HG03066 (cell line): ENCODE measurements around the gene CLPTM1L.
"Not testable (repeated sequence)": the region's sequence is repeated elsewhere in the genome, so short reads cannot be mapped to it uniquely, and the experiment has no call there.

Source experiments
- ATAC-seq: cut with Tn5 transposase; IDR thresholded peaks from one replicate; pipeline ENCODE4 v1.9.1; 2021; ENCODE audit warnings: low read depth; ENCODE audit not compliant: unreplicated experiment

CLPTM1L gene

DNA sequence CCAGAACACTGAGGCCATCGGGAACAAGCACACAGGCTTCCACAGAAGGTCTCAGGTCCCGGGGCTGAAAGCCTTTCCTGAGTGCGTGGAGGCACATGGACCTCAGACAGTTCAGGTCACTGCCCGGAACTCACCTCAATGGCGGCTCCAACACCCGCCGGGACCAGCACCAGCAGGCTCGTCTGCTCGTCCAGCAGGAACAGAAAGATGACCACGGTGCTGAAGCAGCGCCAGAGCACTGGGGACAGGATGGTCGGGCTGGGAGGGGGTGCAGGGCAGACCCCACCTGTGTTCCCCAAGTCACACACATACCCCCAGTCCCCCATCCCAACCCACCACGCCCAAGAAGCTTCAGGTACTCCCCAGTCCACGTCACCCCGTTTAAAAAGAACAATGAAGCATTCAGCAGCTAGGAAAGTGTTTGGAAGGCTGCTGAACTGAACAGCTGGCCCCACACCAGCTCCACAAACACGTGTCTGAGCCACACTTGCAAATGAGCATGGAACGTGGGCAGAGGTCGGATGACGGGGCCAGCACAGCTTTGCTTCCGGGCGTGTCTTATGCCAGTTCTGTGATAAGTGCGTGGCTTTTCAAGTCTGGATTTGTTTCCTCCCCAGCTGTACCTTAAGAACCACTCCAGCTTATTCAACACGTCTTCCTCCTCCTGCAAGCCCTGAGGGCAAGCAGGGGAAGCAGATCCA is 14.6 kb downstream of the CLPTM1L start:
- no peak for ATAC-seq

DNA sequence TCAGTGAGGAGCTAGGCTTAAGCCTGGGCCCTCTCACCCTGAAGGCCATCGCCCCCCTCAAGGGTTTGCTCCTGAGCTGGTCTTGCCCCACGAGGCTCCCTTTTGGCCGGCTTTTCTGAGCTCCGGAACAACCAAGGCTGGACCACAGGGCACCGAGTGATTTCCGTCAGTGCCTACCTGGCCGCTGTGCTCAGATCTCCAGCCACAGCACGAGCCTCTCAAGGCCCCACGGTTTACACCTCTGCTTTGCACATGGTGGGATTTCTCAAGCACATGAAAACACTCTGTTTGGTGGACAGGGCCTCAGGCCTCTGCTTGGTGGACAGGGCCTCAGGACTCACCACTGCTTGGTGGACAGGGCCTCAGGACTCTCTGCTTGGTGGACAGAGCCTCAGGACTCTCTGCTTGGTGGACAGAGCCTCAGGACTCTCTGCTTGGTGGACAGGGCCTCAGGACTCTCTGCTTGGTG is 15.8 kb downstream of the CLPTM1L start:
- ATAC-seq, result no peak

DNA sequence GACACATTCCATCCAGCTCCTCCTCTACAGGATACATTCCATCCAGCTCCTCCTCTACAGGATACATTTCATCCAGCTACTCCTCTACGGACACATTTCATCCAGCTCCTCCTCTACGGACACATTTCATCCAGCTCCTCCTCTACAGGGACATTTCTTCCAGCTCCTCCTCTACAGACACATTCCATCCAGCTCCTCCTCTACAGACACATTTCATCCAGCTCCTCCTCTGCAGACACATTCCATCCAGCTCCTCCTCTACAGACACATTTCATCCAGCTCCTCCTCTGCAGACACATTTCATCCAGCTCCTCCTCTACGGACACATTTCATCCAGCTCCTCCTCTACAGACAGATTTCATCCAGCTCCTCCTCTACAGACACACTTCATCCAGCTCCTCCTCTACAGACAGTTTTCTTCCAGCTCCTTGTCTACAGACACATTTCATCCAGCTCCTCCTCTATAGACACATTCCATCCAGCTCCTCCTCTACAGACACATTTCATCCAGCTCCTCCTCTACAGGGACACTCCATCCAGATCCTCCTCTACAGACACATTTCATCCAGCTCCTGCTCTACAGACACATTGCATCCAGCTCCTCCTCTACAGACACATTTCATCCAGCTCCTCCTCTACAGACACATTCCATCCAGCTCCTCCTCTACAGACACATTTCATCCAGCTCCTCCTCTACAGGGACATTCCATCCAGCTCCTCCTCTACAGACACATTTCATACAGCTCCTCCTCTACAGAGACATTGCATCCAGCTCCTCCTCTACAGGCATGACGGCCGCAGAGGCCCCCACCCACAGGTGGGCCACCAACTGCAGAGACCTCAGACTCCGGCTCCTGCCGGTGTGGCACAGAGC is 16.4 kb downstream of the CLPTM1L start:
- ATAC-seq, result not testable (repeated sequence)

DNA sequence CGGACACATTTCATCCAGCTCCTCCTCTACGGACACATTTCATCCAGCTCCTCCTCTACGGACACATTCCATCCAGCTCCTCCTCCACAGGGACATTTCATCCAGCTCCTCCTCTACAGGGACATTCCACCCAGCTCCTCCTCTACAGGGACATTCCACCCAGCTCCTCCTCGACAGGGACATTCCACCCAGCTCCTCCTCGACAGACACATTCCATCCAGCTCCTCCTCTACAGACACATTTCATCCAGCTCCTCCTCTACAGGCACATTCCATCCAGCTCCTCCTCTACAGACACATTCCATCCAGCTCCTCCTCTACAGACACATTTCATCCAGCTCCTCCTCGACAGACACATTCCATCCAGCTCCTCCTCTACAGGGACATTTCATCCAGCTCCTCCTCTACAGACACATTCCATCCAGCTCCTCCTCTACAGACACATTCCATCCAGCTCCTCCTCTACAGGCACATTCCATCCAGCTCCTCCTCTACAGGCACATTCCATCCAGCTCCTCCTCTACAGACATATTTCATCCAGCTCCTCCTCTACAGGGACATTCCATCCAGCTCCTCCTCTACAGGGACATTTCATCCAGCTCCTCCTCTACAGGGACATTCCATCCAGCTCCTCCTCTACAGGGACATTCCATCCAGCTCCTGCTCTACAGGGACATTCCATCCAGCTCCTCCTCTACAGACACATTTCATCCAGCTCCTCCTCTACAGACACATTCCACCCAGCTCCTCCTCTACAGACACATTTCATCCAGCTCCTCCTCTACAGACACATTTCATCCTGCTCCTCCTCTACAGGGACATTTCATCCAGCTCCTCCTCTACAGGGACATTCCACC is 17.8 kb downstream of the CLPTM1L start:
- ATAC-seq, result not testable (repeated sequence)

DNA sequence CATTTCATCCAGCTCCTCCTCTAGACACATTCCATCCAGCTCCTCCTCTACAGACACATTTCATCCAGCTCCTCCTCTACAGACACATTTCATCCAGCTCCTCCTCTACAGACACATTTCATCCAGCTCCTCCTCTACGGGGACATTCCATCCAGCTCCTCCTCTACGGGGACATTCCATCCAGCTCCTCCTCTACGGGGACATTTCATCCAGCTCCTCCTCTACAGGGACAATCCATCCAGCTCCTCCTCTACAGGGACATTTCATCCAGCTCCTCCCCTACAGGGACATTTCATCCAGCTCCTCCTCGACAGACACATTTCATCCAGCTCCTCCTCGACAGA is 18.4 kb downstream of the CLPTM1L start:
- not testable (repeated sequence) for ATAC-seq

DNA sequence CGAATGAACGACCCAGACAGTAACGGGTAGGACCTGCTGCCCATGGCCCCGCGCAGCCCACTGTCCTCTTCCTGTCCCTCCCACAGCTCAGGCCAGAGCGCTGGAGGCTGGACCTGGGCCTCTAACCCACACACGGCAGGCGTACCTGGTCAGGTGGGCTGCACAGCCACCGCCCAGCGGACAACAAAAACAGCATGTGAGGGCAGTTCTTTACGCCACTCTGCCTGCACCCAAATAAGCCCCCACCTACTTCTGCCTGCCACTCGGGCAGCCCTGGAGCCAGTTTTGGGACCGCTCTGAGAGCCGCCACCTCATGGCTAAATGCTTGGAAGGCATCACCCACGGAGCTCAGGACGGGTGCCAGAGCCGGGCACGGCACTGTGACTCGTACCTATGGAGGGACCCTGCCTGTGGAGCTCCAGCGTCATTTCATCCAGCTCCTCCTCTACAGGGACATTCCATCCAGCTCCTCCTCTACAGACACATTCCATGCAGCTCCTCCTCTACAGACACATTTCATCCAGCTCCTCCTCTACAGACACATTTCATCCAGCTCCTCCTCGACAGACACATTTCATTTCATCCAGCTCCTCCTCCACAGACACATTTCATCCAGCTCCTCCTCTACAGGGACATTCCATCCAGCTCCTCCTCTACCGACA is 18.9 kb downstream of the CLPTM1L start:
- ATAC-seq, result no peak

DNA sequence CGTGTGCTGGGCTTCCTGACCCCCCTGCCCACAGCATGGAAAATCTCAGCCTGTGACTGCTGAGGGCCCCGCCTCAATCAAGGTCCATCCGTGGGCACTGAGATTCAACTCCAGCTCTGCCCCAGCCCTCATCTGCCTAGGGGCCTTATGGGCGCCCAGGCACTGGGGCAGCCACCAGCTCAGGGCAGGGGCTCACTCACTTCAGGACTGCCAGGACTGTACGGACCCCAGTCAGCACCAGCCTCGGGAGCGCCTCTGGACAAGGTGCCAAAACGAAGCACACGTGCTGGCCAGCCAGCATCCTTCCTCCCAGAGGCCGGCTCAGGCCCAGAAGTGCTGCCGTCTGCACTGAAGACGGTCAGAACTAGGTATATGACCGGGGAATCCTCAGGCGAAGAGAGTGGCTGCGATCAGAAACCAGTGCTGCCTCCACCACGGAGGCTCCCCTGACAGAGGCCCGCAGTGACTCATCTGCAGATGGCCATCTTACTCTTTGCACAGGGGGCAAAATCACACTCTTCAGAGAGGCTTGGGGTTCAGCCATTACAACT is 19.6 kb downstream of the CLPTM1L start:
- ATAC-seq, result no peak

DNA sequence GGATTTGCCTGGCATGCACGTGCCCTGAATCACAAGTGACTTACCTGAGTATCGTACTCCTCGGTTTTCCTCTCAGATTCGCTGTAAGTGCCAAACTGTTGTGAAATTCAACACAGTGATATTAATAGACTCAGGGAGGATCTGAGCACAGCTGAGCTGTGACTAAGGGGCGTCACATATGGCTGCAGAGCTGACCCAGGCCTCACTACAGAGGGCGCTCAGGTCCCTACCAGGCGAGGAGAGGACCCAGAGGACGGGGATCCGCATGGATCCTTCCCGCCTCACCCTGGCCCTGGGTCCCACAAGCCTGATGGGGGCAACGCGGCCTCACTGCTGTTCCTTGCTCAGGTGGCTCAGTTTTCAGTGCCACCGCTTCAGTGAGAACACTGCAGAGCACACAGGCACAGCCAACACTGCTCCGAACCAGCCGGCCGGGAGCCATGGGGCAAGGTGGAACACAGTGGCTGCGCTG is 20.1 kb downstream of the CLPTM1L start:
- no peak for ATAC-seq

DNA sequence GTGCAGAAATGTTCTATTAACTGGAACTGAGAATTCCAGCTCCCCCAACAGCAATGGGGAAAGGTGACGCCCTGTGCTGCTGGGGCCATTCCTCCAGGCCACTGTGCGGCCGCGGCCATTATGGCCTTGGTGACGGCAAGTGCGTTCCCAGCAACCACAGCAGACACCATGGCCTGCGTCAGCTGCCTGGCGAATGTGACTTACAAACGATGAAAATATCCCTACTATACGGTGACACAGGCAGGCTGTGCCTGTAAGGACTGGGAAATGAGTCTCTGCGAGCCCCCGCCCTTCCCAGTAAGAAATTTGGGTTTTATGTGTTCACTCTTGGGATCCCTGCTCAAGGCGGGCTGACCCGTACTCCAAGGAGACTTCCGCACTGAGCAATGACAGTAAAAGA is 20.6 kb downstream of the CLPTM1L start:
- ATAC-seq, result no peak

DNA sequence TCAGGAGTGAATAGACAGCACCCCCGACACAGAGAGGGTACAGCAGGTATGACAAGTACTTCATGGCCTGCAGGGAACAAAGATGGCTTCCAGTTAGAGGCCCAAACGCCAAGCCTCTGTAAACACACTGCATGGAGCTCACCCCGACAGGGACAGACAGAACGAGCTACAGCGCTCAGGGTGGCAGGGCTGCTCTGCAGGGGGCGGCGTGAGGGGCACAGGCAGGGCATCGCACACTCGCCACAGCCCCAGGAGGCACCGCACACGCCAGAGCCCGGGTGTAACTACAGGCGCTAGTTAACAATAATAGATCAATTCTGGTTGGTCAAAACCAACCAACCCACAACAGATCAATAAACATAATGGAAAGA is 21.1 kb downstream of the CLPTM1L start:
- no peak for ATAC-seq

DNA sequence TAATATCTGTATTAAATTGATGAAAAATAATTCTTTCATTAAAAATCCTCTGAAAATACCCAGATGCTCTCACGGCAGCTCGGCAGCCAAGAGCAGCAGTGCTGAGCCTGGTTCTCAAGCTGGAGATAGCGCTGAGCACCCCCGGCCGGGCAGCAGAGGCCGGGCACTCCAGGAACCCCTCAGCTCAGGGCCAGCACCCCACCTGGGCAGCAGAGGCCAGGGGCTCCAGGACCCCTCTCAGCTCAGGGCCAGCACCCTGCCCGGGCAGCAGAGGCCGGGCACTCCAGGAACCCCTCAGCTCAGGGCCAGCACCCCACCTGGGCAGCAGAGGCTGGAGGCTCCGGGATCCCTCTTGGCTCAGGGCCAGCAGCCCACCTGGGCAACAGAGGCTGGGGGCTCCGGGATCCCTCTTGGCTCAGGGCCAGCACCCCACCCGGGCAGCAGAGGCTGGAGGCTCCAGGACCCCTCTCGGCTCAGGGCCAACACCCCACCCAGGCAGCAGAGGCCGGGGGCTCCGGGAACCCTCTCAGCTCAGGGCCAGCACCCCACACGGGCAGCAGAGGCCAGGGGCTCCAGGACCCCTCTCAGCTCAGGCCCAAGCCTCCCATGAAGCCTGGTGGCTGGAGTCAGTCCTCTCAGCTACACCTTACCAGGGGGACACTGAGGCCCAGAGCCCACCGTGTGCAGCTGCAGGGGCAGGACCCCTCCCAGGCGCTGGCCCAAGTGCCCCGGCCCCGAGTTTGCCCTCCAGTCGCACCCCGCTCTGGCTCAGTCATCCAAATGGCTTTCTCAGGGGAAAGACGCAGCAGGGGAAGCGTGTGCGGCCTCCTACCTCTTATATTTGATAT is 21.7 kb downstream of the CLPTM1L start:
- ATAC-seq, result no peak

DNA sequence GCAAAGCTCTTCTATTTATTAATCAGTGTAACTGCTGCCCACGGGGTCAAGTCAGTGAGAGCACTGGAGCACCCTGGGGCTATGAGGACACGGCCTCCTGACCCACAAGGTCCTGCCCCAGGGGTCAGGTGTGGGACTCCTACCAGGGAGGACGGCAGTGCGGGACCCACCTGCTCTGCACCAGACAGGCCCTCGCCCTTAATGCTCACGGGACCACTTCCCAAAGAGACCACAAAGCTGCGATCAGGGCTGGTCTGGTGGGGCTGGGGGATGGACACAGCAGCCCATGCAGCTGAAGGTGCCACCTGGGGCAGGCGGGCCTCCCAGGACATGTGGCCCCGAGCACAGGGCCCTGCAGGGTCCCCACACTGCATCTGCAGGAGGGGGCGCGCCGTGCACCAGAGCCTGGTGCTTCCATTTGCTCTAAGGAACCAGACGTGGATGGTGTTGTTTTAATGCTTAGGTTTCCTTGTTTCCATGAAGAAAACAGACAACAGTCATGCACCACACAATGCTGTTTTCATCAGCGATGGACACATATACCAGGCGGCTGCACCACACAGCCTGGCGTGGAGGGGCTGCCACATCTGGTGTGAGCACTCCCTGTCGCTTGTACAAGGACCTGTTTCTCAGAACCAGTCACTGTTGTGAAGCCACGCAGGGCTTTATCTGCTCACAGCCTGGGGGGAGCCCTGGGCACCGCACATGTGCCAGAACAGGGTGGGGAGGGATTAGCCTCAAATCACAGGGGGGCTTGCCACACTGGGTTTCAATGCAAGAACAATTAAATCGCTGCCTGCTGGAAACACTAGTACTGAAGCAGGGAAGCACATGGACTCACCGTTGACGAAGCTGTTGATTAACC is 22.6 kb downstream of the CLPTM1L start:
- no peak for ATAC-seq

DNA sequence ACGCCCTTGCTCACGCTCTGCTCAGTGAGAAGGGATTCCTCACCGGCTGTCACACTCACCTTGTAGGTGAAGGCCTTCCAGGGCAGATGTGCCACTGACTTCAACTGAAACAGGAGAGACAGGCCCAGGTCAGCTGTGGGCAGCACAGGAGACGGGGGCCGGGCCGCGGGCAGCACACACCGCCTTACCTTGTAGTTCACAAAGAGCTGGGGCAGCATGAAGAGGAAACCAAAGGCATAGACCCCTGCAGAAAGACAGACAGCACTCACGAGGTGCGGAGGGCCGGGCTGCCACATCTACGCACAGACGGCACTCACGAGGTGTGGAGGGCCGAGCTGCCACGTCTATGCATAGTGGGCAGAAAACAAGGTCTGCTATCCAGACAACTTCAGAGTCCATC is 23.3 kb downstream of the CLPTM1L start:
- ATAC-seq, result no peak

DNA sequence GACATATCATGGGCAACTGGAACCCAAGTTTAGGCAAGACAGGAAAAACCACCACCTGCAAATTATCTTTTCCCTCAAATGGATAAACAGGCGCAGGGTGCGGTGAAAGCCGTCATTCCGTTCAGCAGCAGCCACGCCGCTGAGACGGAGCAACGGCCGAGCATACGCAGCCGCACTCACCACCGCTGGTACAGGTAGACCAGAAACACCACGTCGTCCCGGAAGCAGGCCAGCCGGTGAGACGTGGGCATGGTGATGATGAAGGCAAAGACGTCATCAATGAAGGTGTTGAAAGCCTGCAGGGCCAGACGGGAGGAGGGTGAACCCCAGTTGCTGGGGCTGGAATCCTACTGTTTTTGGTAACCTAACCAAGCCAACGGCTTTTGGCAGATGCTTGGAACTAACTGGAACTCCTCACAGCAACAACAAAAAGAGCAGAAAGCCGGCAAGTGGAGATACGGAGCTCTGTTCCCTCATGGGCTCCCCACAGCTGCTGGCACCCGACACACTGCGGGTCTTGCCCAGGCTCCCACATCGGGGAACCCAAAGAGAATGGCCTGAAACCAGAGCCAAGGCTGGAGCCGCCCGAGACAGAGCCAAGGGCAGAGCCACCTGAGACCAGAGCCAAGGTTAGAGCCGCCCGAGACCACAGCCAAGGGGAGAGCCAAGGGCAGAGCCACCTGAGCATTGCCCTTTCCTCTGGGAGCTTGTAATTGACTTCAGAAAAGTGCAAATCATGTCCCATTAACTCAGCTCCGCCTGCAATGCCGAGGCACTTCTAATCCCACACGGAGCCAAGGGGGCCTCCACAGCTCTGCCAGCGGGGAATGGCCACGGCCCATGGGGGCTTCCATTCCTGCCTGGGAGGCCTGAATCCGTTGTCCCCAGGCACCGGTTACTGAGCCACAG is 24.2 kb downstream of the CLPTM1L start:
- ATAC-seq, result no peak

DNA sequence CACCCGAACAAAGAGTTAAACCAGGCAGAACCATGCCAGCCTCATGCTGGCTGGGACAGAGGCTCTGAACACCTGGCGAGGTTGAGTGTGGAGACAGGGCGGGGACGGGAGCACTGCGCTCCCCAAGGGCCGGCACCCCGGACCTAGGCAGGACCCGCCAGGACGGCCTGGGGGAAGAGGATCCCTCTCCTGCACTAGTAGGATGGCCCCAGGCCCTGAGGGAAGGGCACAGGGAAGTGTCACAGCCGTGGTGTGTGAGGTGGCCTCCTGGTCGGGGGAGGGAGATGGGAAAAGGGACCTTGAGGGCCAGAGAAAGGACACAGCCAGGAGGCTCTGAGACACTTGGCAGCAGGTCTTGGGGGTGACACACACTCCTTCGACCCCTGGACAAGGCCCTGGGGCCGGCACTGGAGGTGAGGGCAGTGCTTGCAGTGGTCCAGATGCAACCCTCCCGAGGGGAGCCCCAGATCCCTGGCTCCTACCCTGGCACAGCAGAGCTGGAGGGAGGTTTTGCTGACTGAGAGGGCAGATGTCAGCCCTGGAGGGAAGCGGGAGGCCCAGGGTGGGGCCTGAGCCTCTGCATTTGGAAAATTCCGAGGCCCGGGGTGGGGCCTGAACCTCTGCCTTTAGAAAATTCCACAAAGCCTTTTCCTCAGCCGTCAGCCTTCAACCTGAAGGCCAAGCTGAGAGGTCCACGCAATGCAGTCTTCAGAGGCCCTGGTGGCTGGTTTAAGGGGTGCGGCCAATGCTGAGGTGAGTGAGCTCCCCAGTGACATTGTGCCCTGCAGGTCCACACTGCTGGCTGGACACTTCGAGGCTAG is 25.3 kb downstream of the CLPTM1L start:
- ATAC-seq, result no peak

DNA sequence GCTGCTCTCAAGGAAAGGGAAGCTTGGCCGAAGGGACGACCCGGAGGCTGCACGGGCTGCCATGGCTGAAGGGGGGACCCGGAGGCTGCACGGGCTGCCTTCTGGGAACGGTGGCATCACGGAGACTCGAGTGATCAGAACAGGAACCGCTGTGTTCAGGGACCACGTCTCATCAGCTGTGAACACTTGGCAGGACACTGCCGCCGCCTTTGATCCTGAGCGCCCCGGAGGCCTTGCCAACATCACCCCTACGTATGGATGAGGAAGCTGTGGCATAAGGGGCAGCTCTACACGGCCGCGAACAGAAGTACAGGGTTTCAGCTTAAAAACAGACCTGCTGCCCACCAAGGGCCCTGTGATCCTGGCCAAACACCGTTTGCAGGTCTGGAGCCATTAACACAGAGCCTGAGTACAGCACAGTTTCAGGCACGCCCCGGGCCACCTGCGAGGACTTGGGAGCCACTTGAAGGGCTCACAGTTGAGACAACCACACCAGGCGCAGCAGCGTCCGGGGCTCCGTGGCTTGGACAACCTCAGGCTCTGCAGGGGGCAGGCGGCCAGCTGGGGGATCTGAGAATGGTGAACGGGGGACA is 26.1 kb downstream of the CLPTM1L start:
- no peak for ATAC-seq
